PFSK-1 (cell line): ENCODE measurements around the gene PNPLA7.

Experiments used
- POLR2AphosphoS5 ChIP-seq: IDR thresholded peaks from 2 replicates; pipeline ENCODE4 v1.6.1; 2012; ENCODE audit warnings: low read depth, mild to moderate bottlenecking, control low read depth, low read length, moderate library complexity
- TF ChIP-seq, protein P1 (sequence below), 2 experiments: IDR thresholded peaks; 2 replicates each; pipeline versions ENCODE4 v1.6.1 to v1.8.0; 2011 to 2012; ENCODE audit warnings: low read depth in 2 of 2, low read length in 2 of 2, control low read depth in 1 of 2, inconsistent platforms in 1 of 2, mild to moderate bottlenecking in 1 of 2, moderate library complexity in 1 of 2; ENCODE audit not compliant: insufficient read depth in 1 of 2

DNA sequence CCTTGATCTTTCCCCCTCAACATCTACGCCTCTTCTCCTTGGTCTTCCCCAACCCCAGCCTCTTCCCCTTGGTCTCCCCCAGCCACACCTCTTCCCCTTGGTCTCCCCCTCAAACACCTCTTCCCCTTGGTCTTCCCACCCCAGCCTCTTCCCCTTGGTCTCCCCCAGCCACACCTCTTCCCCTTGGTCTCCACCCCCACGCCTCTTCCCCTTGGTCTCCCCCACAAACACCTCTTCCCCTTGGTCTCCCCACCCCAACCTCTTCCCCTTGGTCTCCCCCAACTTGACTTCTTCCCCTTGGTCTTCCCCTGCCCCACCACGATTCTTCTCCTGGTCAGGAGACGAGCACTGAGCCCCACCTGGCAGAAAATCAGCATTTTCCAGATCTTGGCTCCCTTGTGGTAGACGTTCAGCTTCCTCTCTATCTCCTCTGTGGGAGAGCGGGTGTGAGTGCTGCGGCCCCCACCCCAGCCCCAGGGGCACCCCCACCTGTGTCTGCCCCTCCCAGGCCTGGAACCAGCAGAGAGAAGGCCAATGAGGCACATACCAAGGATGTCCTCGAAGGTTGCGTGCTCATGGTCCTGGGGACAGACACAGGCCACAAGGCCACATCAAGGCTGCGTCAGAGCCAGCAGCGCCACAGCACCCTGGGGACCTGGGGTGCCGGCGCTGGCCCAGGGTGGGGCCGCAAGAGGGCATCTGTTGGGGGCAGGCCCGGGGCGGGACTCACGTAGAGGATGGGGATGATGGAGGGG lies 98.0 kb downstream of the PNPLA7 start:
- TF ChIP-seq, protein P1, sequence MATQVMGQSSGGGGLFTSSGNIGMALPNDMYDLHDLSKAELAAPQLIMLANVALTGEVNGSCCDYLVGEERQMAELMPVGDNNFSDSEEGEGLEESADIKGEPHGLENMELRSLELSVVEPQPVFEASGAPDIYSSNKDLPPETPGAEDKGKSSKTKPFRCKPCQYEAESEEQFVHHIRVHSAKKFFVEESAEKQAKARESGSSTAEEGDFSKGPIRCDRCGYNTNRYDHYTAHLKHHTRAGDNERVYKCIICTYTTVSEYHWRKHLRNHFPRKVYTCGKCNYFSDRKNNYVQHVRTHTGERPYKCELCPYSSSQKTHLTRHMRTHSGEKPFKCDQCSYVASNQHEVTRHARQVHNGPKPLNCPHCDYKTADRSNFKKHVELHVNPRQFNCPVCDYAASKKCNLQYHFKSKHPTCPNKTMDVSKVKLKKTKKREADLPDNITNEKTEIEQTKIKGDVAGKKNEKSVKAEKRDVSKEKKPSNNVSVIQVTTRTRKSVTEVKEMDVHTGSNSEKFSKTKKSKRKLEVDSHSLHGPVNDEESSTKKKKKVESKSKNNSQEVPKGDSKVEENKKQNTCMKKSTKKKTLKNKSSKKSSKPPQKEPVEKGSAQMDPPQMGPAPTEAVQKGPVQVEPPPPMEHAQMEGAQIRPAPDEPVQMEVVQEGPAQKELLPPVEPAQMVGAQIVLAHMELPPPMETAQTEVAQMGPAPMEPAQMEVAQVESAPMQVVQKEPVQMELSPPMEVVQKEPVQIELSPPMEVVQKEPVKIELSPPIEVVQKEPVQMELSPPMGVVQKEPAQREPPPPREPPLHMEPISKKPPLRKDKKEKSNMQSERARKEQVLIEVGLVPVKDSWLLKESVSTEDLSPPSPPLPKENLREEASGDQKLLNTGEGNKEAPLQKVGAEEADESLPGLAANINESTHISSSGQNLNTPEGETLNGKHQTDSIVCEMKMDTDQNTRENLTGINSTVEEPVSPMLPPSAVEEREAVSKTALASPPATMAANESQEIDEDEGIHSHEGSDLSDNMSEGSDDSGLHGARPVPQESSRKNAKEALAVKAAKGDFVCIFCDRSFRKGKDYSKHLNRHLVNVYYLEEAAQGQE (IDR thresholded peaks at IDR 0.05; ENCODE audit: insufficient read depth in 1 of 2, low read depth in 2 of 2, low read length in 2 of 2) = no peak
- no peak for TF ChIP-seq POLR2AphosphoS5
